HG03342 (cell line): ENCODE measurements around the gene MFAP2.

Experiments
- ATAC-seq: cut with Tn5 transposase; IDR thresholded peaks from one replicate; pipeline ENCODE4 v1.9.1; 2021; ENCODE audit warnings: mild to moderate bottlenecking, moderate library complexity; ENCODE audit not compliant: unreplicated experiment

MFAP2 gene, protein sequence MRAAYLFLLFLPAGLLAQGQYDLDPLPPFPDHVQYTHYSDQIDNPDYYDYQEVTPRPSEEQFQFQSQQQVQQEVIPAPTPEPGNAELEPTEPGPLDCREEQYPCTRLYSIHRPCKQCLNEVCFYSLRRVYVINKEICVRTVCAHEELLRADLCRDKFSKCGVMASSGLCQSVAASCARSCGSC

DNA sequence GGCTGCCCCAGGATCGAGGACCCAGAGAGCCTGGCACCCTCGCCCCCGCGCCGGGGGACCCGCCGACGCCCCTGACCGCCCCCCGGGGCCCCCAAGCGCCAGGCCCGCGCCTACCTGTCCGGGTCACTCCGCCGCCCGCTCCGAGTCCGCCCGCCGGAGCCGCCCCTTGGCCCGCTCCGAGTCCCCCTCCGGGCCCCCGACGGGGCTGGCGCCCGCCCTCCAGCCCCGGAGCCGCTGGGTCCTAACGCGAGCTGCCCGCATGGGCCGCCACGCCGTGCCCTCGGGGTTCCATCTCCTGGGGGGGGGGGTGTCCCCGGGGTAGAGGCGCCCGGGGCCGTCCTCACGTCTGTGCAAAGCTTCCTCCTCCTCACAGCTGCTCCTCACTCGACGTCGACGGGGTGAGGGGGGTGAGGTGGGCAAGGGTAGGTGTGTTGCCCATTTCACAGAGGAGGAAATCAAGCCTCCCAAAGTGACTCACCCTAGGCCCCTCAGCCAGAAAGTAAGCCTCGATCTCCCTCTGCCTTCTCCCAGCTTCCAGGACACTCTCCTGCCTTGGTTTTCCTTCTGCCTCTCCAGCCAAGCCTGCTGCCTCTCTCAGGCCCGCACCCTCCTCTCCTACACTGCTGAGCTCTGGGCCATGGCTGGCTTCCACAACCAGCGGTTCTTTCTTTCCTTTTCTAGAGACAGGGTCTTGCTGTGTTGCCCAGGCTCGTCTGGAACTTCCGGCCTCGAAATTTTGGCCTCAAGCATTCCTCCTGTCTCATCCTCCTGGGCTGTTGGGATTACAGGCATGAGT lies at the start of gene MFAP2:
Gene MFAP2 (minus strand): TSS at position 148 of the 796 bp plus-strand sequence. CDS start 2,347 bp downstream, outside the sequence.
- ATAC-seq: no peak

DNA sequence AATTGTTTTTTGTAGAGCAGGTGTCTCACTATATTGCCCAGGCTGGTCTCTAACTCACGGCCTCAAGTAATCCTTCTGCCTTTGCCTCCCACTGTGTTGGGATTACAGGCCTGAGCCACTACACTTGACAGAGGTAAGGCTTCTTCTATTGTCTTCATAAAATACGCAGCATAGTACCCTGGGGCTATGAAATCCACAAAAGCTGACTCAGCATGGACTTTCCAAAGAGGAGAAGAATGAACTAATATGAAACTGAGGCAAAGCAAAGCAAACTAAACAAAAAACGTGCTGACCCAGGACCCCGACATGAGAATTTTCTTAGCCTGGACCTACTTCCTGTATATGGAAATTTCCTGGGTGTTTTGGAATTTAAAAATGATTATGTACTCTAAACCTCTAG lies 49.8 kb upstream of the MFAP2 start:
- no peak for ATAC-seq

DNA sequence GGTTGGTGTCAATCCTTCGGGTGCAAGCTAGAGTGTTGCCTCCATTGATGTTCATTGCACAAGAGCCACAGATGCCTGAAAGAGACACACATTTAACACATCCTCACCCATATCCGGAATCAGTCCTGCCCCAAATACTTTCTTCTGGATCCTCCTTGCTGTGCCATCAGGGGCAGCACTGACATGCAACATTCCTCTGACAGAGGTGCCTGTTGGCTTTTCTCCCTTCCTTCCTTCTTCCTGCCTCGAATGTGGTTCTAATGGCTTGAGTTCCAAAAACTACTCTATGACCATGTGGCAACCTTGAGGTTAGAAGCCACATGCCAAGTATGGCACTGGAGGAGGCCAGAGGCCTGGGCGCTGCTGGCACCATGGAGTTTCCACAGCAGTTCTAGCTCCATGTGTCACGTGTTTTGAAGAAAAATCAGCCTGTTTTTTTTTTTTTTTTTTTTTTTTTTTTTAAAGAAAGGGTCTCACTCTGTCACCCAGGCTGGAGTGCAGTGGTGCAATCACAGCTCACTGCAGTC lies 48.3 kb upstream of the MFAP2 start:
- ATAC-seq: no peak

DNA sequence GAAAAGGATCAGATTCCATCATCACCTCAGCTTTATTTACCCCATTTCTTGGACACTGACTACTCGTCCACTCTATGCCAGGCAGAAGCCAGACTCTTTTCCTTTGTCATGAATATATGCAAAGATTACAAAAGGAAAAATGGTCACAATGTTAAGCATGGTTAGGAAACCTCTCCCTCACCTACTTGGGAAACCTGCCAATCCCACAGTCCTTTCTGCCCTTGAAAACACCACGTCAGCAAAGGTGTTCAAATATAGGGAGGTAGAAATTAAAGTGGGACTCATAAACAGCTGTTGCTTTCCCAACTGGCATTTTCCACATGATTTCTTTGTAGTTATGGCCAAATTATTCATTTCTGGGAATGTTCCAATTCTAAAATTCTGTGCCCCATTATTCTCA lies 47.5 kb upstream of the MFAP2 start:
- ATAC-seq: no peak

DNA sequence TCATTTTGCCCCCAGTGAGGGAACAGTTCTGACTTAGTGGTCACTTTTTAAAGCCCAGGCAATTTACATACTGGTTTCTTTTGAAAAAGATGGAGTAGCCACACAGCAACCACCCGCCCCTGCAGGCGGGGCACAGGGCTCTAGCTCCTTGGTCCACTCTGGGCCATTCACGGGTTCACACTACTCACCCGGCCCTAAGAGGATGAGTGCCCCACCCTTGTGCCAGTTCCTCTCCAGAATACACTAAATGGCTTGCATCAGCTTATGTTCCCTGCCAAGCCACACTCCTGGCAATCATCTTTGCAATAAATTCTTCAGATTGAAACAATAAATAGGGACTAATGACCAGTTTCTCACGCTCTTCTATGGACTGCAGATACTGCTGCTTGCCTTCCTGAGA lies 47.0 kb upstream of the MFAP2 start:
- ATAC-seq: no peak

DNA sequence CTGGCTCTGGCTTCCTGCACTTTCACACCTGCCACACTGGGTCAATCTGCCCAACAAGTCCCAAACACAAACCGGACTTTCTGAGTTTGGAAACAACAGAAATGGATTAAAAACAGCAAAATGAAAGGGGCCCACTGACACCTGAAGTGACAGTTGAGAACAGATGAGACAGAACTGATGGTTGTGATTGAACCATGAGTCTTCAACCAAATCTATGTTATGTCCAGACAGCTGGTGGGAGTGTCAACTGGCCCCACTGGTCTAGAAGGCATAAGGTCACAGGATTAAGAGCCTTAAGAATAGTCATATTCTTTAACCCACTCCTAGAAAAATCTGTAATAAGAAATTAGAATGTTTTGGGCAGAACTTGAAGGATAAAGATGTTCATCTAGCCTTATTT lies 44.3 kb upstream of the MFAP2 start:
- no peak for ATAC-seq

DNA sequence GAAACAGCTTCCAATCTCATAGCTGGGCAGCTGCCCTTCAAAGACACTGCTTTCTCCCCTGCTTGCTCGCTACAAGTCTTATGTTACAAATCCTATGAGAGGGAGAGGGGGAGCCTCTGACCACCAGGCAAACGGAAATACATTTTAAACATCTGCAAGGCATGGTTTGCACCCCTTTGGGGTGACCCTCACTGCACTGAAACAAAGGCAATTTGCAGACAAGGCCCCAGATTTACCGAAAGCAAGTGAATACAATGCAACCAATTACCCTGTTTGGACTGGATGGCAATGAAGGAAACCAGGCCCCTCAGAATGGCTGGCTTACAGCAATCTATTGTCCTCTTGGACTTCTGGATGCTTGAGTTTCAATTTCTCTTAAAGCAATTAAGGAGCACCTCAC lies 43.2 kb upstream of the MFAP2 start:
- ATAC-seq: no peak

DNA sequence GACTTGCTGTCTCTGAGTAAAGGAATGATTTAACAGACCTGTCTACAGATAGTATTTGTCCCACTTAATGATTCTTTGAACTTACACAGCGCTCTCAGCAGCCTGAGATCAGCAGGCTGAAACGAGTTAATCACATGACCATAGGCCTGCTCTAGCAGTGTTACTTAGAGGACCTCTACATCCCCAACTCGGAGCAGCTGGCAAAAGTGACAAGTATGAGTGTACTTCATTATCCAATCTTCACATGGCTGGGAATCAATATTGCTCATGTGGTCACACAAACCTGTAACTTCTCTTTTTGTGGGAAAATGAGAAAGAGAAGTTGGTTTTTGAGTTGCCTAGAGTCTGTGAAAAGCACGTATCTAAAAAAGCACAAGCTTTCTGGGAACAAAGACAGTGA lies 42.7 kb upstream of the MFAP2 start:
- ATAC-seq: no peak

DNA sequence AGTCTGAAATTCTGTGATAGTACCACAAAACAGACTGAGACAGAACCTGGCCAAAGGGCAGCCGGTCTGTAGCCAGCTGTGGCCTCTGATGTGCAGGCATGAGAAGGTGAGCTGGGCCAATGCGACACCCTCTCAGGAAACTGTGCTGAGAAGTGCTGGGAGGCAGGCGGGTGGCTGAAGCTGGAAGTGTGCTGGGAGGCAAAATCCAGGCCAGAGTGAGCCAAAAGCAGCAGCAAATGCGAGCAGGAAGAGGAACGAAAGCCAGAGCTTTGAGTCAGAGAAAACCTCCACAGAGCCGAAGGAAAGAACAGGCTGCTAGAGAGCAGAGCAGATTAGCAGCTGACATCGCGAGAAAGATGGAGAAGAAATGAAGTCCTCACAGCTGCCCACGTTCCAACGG lies 41.5 kb upstream of the MFAP2 start:
- no peak for ATAC-seq

DNA sequence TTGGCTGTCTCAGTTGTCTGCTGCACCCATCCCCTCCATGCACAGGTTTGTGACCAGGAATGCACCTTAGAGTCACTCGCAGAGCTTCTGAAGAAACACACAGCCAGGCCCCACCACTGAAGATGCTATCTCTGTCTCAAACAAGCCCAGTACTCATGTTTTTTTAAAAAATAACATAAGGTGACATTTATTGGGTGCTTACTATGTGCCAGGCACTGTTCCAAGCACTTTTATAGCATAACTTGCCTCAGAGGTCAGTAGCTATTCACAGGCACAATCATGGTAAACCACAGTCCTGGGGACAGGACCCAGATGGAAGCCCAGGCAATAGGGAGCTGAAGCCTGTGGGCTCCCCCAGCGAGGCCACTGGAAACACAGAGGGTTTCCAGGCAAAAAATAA lies 40.1 kb upstream of the MFAP2 start:
- ATAC-seq: no peak

DNA sequence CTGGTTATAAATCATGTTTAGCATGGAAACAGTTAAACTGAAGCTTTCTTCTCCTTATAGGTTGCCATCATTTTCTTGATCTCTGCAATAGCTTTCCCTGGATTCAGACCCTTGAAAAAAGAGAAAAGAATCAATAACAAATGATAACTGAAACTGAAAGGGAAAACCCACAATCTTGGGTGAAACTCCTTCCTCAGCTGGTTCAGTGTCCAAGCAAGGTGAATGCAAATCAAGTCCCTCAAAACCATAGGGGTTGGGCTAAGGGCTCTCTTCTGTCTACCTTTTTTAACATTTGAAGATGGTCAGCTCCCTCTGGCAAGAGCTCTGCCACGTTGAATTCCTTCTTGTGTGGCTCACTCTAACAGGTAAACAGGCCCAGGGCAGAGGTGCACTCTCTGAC lies 38.4 kb upstream of the MFAP2 start:
- ATAC-seq: no peak

DNA sequence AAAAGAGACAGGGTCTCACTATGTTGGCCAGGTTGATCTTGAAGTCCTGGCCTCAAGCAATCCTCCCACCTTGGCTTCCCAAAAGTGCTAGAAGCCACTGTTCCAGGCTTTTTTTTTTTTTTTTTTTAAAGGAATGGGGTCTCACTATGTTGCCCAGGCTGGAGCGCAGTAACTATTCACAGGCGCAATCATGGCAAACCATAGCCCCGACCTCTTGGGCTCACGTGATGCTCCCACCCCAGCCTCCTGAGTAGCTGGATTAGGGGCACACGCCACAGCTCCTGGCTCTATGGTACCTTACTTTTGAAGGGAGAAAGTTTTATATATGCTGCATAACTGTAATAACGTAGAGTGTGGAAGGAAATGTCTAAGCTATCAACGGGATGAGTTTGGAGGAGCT lies 37.0 kb upstream of the MFAP2 start:
- no peak for ATAC-seq

DNA sequence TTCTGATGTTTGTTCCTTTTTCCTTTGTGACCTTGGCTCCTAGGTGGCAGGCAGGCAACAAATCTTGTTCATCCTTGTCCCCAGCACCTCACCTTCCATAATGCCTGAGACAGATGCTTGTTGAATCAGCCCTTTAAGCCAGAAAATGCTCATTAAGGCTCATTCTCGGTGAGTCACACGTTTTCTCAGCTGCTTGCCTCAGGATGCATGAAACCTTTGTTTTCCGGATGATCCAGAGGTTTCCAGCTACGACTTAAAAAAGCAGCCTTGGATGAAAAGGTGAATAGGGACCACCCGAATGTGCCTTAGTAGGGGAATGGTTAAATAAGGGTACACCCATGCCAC lies 35.9 kb upstream of the MFAP2 start:
- ATAC-seq: no peak

DNA sequence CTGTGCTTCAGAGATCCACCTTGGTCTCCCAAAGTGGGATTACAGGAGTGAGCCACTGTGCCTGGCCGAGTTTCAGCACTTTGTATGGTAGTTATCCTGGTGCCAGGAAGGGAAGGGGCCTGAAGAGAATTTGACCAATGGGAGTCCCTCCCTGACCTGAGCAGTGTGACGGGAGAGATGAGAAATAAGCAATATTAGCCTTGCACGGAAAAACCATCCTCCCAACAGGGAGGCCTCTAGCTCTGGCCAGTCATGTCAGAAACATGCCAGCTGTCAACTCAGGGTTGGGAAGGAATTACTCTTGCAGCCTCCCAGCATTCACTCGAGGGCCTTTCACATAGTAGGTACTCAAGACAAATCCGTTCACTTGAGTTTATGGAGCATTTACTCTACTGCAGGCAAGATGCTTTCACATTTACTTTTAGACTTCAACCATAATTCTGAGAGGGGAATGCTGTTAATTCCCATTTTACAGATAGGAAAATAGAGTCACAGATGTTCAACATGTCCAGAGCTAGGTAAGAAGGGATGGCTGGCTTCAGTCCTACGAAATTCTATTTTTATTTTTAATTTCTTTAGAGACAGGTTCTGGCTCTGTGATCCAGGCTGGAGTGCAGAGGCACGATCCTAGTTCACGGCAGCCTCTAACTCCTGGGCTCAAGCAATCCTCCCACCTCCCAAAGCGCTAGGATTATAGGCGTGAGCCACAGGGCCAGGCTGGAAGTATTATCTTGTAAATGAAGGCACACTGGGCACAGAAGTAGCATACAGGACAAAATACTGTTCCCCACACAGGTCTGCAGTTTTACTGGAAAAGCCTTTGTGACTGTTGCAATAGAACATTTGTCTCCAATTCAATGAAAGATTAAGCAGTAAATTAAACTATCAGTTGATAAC lies 34.5 kb upstream of the MFAP2 start:
- no peak for ATAC-seq

DNA sequence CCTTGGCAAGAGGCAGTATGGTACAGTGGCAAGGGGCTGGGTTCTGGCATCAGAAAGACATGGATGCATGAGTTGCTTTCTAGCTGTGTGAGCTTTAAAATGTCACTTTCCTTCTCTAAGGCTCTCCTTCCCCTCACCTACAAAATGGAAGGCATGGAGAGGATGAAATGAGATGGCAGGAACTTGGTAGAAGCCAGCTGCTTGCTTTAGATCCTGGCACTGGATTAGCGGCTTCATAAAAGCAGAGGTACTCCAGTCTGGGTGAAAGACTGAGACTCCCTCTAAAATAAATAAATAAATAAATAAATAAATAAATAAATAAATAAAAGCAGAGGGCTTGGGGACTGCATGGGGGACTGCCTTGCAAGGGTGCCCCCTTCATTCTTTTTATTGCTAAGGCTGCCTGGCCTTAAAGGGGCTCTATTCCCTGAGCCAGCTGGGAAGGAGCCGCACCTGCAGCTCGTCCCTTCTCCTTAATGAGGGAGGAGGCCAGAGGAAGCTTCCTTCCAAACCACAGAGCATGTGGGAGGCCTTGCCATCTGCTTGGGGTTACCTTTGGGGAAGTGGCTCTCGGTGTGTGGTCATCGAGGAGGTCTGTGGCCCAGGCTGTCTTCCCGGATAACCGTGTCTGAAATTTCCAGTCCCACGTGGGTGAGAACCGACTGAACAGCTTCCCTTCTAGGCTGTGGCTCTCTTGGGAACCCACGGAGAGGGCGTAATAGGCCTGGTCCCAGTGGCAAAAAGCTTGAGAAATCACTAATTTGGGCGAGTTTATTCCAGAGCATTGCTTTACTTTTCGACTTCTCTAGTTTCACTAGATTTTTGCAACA lies 33.3 kb upstream of the MFAP2 start:
- ATAC-seq: no peak

DNA sequence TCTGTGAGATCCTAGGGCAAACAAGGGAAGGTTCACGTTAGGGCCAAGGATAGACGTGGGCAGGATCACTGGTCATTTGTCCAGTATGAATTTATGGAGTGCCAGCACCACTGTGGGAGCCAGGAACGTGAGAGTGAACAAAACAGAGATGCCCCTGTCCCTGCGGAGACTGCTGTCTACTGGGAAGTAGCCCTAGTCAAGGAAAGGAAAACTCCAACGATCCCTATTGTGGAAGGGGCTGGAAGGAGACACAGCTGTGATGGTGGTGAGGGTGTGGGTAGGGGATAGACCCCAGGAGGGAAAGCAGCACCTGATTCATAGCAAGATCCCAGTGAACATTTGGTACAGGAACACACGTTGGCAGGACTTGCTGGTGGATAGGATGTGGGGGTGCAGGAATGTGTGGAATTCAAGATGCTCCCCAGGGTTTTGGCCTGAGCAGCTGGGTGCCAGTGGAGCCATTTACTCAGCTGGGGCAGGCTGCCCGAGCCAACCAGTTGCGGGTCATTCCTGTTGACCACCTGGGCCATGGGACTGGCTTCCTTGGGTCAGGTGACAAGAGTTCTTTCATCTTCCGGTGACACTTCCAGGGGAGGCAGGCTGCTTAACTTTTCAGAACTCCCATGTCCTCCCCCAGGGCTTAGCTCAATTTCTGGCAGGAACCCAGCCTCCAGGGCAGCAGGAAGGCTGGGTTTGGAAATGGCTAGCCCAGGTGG lies 32.5 kb upstream of the MFAP2 start:
- ATAC-seq: no peak

DNA sequence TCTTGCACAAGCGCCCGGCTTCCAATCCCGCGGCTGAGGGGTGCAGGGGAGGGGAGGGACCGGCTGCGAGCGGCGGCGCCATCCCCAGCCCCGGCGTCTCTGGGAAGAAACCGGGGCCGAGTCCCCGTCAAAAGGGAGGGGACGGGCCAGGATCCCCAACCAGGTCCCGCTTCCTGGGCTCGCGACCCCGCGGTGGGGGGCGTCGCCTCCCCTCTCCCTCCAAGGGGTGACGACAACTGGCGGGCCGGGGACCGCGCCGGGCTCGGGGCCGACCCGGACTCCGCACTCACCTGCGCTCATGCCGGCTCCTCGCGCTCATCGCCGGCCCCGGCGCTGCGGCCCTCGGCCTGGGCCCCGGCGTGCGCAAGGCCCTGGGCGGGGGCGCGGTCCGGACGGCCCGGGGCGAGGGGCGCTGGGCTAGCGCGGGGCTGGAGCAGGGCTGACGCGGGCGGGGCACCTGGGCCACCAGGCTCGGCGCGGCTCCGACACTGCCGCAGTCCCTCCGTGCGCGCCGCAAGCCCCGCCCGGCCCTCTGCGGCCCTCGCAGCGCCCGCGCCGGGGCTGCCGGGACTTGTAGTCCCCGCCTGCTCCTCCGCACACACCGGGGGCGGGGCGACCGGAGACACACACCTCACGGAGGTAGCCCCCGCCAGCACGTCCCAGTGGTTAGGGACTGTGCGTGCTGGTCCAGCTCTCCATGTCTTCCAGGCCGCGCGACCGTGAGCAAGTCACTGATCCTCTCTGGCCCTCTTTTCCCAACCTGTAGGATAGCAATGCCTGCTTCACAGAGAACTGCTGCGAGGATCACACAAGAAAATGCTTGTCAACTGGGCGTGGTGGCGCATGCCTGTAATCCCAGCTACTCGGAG lies 31.3 kb upstream of the MFAP2 start, which contains the start of gene ATP13A2:
Gene ATP13A2 (minus strand): TSS at position 490 of the 869 bp plus-strand sequence. CDS start 190 bp downstream, at position 300.
- ATAC-seq: peak; percentile 84

DNA sequence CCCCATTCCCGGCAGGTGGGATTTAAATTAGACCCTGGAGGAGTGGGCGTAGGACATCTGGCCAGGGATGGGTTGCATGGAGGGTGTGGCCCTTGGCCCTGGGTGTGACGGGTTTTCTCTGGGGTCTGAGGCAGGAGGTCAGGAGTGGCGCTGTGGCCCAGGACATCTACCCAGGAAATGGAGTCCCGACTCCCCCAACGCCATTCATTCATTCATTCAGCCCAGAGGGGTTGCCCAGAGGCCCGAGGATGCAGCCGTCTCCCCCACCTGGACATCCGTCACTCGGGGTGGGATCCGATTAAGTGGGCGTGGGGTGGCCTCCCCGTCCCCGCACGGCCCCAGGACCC lies 30.6 kb upstream of the MFAP2 start:
- ATAC-seq: no peak

DNA sequence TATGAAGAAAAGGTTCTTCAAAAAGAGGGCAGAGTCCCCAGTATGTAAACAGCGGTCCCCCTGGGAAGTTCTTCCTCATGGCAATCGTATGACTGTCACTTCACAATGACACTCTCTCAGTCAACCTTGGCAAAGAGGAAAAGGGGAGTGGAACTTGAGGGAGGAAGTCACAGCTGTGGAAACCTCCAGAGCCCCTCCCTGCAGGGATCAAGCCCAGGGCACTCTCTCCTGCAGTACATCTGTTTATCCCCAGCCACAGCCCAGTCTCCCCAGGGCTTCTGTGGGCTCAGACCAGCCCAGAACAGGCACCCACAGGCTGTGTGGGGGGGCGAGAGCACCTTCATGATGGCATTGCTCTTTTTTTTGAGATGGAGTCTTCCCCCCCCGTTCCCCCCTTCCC lies 29.3 kb upstream of the MFAP2 start:
- no peak for ATAC-seq
